ENCODE results near the gene GPR157. TPM values are rescaled to one million over a fixed set of nuclear protein-coding genes. Genes with fewer than 3 reads are reported as not detected.

GPR157 gene, protein sequence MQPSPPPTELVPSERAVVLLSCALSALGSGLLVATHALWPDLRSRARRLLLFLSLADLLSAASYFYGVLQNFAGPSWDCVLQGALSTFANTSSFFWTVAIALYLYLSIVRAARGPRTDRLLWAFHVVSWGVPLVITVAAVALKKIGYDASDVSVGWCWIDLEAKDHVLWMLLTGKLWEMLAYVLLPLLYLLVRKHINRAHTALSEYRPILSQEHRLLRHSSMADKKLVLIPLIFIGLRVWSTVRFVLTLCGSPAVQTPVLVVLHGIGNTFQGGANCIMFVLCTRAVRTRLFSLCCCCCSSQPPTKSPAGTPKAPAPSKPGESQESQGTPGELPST
- 3.6 and 4.7 TPM in 2 replicates for total RNA-seq

DNA sequence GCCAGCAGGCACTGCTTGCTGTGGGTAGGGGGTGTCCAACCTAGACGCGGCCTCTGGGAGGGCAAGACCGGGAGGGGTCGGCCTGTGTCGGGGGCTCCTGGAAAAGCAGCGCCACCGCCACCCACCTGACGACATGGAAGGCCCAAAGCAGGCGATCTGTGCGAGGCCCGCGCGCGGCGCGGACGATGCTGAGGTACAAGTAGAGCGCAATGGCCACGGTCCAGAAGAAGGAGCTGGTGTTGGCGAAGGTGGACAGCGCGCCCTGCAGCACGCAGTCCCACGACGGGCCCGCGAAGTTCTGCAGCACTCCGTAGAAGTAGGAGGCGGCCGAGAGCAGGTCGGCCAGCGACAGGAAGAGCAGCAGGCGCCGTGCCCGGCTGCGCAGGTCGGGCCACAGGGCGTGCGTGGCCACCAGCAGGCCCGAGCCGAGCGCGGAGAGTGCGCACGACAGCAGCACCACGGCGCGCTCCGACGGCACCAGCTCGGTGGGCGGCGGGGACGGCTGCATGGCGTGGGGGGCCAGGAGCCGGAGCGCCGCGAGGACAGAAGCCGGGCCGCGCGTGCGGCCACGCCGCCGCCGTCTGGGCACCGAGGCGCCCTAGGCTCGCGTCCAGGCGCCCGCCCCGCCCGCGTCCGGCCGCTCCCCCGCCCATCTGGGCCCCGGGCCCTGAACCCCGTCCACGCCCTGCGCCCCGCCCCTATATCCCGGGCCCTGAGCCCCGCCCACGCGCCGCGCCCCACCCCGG lies at the start of gene GPR157:
Gene GPR157, minus strand, starts transcription at position 583 of the 746 bp plus-strand sequence. Its CDS starts 75 bp downstream, at position 508.

DNA sequence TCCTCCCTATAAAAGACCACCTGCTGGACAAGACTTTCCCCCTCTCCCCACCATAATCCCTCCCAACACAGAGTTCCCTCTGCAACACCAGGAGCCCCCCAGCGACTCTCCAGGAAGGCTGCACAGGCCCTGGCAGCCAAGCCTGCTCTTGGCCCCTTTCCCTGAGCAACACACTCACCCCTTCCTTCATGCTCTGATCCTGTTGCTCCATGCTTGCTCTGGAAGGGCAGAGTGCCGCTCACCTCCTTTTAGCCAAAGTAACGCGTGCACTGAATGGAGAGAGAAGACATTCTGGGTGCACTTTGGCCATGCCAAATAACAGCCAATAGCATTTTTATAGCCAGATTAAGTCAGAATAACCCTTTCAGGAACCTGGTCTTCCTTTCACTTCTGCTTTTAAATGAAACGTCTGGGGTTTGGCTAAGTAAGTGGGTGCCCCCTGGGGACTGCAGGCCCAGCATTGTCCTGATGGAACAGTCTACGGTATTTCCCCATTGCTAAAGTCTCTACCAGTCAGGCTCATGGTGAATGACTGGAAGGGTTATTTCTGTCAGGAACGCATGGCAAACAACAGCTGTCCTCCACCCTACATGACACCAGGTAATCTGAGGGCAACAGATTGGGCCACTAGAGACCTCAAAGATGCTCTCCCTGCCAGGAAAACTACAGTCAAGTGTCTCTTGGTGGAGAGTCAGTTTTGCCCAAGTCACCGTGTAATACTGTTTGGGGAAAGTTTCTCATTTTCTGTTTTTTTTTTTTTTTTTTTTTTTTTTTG lies 59.4 kb downstream of the GPR157 start, which contains the start of gene SLC2A5:
Gene SLC2A5, minus strand, starts transcription at position 310 of the 775 bp plus-strand sequence. Its CDS starts 99 bp downstream, at position 211.

Other genes with a start within 250 kb of the GPR157 start
- not detected in 2 replicates for gene CA6, start 183.2 kb downstream of the GPR157 start, total RNA-seq
- gene SLC2A7, start 102.7 kb downstream of the GPR157 start, total RNA-seq = not detected in 2 replicates
- 2.4 and 12.5 TPM in 2 replicates for gene SLC2A5, start 59.5 kb downstream of the GPR157 start, total RNA-seq
- 46.6 and 49.6 TPM in 2 replicates for gene H6PD, start 105.7 kb upstream of the GPR157 start, total RNA-seq
- 29.4 and 40.6 TPM in 2 replicates for gene SPSB1, start 163.8 kb upstream of the GPR157 start, total RNA-seq

Data from smooth muscle cell of the umbilical artery (primary cell).